ENCODE data around the gene TMEM185A.
A peak's percentile ranks its signal among the peaks of the same experiment; 100 is the strongest.

Gene TMEM185A

DNA sequence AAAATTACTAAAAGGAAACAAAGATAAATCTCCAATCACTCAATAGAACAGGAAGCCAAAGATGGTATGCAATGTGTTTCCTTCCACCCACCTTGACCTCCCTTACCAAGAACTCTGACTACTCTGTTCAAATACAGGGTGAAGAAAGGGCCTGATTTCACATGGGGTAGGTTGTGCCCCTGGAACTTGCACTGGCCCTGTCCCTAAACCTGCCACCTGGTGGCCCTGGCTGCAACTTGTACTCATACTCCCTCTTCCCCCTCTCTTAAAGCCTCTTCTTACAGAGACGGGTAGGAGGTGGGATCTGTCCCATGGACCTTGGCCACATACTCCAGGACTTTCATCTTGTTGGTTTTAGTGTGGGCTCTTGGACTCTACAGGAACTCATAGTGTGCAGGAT lies 17.3 kb upstream of the TMEM185A start:
- TF ChIP-seq, protein P1, sequence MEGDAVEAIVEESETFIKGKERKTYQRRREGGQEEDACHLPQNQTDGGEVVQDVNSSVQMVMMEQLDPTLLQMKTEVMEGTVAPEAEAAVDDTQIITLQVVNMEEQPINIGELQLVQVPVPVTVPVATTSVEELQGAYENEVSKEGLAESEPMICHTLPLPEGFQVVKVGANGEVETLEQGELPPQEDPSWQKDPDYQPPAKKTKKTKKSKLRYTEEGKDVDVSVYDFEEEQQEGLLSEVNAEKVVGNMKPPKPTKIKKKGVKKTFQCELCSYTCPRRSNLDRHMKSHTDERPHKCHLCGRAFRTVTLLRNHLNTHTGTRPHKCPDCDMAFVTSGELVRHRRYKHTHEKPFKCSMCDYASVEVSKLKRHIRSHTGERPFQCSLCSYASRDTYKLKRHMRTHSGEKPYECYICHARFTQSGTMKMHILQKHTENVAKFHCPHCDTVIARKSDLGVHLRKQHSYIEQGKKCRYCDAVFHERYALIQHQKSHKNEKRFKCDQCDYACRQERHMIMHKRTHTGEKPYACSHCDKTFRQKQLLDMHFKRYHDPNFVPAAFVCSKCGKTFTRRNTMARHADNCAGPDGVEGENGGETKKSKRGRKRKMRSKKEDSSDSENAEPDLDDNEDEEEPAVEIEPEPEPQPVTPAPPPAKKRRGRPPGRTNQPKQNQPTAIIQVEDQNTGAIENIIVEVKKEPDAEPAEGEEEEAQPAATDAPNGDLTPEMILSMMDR (IDR thresholded peaks at IDR 0.05; ENCODE audit: control extremely low read depth, extremely low read depth, low read depth, missing control alignments) = no peak
- peak; percentile 18 for DNase-seq (ENCODE audit: extremely low spot score)
- CTCF ChIA-PET = no interaction called here

DNA sequence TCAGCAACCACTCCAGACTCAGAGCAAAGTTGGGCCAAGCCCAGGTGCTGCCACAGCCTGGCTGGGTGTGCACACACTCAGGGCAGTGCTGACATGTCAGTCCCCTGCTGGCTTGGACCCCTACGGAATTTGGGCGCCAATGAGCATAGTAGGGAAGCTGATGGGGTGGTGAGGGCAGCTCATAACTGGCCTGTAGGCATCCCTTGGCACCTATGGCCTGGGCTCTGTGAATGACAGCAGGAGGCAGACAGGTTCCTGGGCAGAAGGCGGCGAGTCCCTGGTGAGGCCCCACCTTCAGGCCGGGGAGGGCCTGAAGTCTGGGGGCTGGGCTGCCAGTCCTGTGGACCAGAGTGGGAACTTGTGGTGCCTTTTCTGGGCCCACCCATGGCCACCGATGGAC lies 15.9 kb upstream of the TMEM185A start:
- no peak for DNase-seq (ENCODE audit: extremely low spot score)
- TF ChIP-seq, protein P1 (IDR thresholded peaks at IDR 0.05; ENCODE audit: control extremely low read depth, extremely low read depth, low read depth, missing control alignments) = no peak
- ChIA-PET POLR2A (no interaction called here), CTCF (interaction anchor here (1.0 kb wide), 2 partner anchors 107 to 135 kb away, joined by 3 read pairs; no protein-coding TSS in a partner anchor)

More for the DNA sequence above, 17.3 kb upstream of the TMEM185A start:
- POLR2A ChIA-PET = no interaction called here

DNA sequence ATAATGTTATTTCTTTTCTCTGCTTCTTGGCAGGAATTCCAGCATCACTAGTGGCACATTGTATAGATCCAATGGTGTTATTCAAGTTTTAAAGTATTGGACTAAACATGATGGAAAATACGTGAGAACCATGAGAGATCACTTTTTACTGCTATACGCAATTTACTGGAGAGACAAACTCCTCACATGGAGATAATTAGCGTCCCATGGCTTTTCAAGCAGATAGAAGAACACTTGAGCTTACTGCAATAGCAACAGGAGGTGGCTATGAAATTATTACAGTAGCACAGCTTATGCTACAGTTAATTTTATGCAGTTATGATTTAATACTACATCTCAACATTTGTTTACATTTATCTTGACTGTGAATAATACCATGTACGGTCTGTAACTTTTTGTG lies 11.9 kb upstream of the TMEM185A start:
- POLR2A ChIA-PET = no interaction called here
- CTCF ChIA-PET = no interaction called here
- TF ChIP-seq, protein P1 (IDR thresholded peaks at IDR 0.05; ENCODE audit: control extremely low read depth, extremely low read depth, low read depth, missing control alignments) = no peak
- DNase-seq (ENCODE audit: extremely low spot score) = no peak

DNA sequence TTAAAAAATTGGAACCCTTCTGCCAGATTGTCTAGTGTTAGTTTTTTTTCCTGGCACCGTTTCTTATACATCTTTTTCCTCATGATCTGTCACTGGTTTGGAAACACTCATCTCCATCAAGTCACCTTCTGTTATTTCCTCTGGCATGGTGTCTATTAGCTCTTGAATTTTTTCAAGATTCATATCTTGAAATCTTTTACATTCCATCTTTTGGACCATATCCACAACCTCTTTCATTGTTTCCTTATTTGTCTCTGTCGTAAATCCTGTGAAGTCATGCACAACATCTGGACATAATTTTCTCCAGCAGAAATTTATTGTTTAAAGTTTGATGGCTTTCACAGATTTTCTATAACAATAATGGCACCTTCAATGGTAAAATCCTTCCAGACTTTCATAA lies 10.2 kb upstream of the TMEM185A start:
- no peak for DNase-seq (ENCODE audit: extremely low spot score)
- TF ChIP-seq, protein P1 (IDR thresholded peaks at IDR 0.05; ENCODE audit: control extremely low read depth, extremely low read depth, low read depth, missing control alignments) = no peak
- ChIA-PET POLR2A (no interaction called here), CTCF (no interaction called here)

DNA sequence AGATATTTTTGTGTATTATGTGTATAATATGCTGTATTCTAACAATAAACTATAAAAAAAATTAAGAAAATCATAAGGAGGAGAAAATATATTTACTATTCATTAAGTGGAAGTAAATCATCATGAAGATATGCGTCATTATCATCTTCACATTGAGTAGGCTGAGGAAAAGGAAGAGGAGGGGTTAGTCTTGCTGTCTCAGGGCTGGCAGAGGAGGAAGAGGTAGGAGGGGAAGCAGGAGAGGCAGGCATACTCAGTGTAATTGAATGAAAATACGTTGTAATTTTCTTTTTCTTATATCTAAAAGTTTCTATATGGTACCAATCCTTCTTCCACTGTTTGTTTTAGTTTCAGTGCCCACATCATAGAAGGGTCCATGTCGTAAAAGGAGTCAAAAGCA lies 9.8 kb upstream of the TMEM185A start:
- POLR2A ChIA-PET = no interaction called here
- TF ChIP-seq, protein P1 (IDR thresholded peaks at IDR 0.05; ENCODE audit: control extremely low read depth, extremely low read depth, low read depth, missing control alignments) = no peak
- DNase-seq (ENCODE audit: extremely low spot score) = no peak
- CTCF ChIA-PET = no interaction called here

DNA sequence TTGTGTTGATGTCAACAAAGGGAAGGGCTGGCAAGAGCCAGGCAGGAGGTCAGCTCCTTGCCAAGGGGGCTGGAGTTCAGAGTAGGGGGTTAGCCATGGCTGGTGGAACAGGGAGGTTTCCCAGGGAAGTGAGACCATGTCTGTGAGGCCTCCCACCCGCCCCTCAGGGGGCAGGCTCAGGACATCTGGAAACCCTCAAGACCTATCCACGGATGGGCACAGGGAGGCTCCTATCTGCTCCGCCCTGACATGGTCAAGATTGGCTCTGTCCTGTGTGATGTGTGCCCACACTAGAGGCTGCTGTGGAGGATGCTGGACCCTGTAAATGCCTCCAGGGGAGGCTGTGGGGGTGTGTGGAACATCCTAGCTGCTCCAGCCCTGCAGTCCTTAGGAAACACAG lies 8.0 kb upstream of the TMEM185A start:
- no peak for DNase-seq (ENCODE audit: extremely low spot score)
- CTCF ChIA-PET = no interaction called here
- TF ChIP-seq, protein P1 (IDR thresholded peaks at IDR 0.05; ENCODE audit: control extremely low read depth, extremely low read depth, low read depth, missing control alignments) = no peak
- POLR2A ChIA-PET = no interaction called here

DNA sequence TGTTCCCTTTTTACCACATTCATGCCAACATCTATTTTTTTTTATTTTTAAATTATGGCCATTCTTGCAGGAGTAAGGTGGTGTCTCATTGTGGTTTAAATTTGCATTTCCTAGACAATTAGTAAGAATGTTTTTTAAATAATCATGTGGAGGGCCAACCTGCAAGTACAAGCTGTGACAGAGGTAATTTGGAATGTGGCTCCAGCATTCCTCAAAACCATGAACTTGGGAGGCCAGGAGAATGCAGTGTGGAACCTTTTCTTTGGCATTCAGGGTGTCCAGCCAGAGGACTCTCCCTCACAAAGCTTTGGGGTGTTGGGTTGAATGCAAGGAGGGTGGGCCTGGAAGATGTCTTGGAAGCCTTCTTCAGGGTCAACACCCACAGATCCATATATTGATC lies 7.3 kb upstream of the TMEM185A start:
- no peak for DNase-seq (ENCODE audit: extremely low spot score)
- TF ChIP-seq, protein P1 (IDR thresholded peaks at IDR 0.05; ENCODE audit: control extremely low read depth, extremely low read depth, low read depth, missing control alignments) = no peak
- CTCF ChIA-PET = no interaction called here
- POLR2A ChIA-PET = no interaction called here

Data from GM10248 (cell line).